Mesendoderm (in vitro differentiated cells): ENCODE data around the gene DLG1.

Source experiments
- DNase-seq: peaks from one replicate; pipeline ENCODE4 v3.0.0; 2013
- H2AK5ac ChIP-seq: 2 replicates; pipeline ENCODE4 v1.6.1; 2013; ENCODE audit warnings: low read length, inconsistent platforms
- H2BK120ac ChIP-seq: 2 replicates; pipeline ENCODE4 v1.6.1; 2013; ENCODE audit warnings: low read depth, mild to moderate bottlenecking, low read length, moderate library complexity, mixed read lengths
- H2BK15ac ChIP-seq: replicated peaks from 2 replicates; pipeline ENCODE4 v1.6.1; 2013; ENCODE audit warnings: low read depth, mild to moderate bottlenecking, moderate library complexity
- H2BK5ac ChIP-seq: 2 replicates; pipeline ENCODE4 v1.6.1; 2013; ENCODE audit warnings: low read length, inconsistent platforms
- H3K18ac ChIP-seq: 2 replicates; pipeline ENCODE4 v1.6.1; 2013; ENCODE audit warnings: mild to moderate bottlenecking, low read length, mixed read lengths
- H3K23ac ChIP-seq: one replicate; pipeline ENCODE4 v1.6.1; 2013; ENCODE audit warnings: low read length
- H3K27ac ChIP-seq: 2 replicates; pipeline ENCODE4 v1.5.1; 2013; ENCODE audit warnings: low read depth, mild to moderate bottlenecking, inconsistent platforms, low read length, moderate library complexity
- H3K27me3 ChIP-seq: 2 replicates; pipeline ENCODE4 v1.6.1; 2013; ENCODE audit warnings: low read length, control low read depth, mild to moderate bottlenecking, inconsistent platforms; ENCODE audit not compliant: insufficient read depth, poor library complexity
- H3K36me3 ChIP-seq: 2 replicates; pipeline ENCODE4 v1.6.1; 2013; ENCODE audit warnings: low read length, inconsistent platforms; ENCODE audit not compliant: control insufficient read depth, insufficient read depth
- H3K4ac ChIP-seq: one replicate; pipeline ENCODE4 v1.6.1; 2013; ENCODE audit warnings: low read depth, mild to moderate bottlenecking, low read length, moderate library complexity
- H3K4me1 ChIP-seq: 2 replicates; pipeline ENCODE4 v1.6.1; 2013; ENCODE audit warnings: low read depth, low read length, inconsistent platforms; ENCODE audit not compliant: control insufficient read depth
- H3K4me2 ChIP-seq: 2 replicates; pipeline ENCODE4 v1.6.1; 2013; ENCODE audit warnings: low read length
- H3K4me3 ChIP-seq: 2 replicates; pipeline ENCODE4 v1.5.1; 2013; ENCODE audit warnings: mild to moderate bottlenecking, low read length
- H3K56ac ChIP-seq: one replicate; pipeline ENCODE4 v1.6.1; 2013; ENCODE audit warnings: low read length
- H3K79me1 ChIP-seq: 2 replicates; pipeline ENCODE4 v1.6.1; 2013; ENCODE audit warnings: low read length, inconsistent platforms
- H3K79me2 ChIP-seq: 2 replicates; pipeline ENCODE4 v1.6.1; 2013; ENCODE audit warnings: mild to moderate bottlenecking, low read length; ENCODE audit not compliant: control insufficient read depth, insufficient read depth
- H3K9ac ChIP-seq: 2 replicates; pipeline ENCODE4 v1.6.1; 2013; ENCODE audit warnings: low read length, inconsistent platforms
- H4K5ac ChIP-seq: one replicate; pipeline ENCODE4 v1.6.1; 2013; ENCODE audit warnings: low read length
- H4K8ac ChIP-seq: one replicate; pipeline ENCODE4 v1.6.1; 2013; ENCODE audit warnings: low read depth, mild to moderate bottlenecking, control low read depth, low read length, moderate library complexity
- WGBS: extraction: QIAGEN DNeasy Blood & Tissue Kit; methylation state at CpG from one replicate; pipeline ENCODE4 v1.1.7; 2013; ENCODE audit warnings: low lambda C conversion rate, missing lambda C conversion rate; ENCODE audit not compliant: insufficient coverage; ENCODE audit errors: extremely low coverage; 5-methylcytosine and 5-hydroxymethylcytosine counted together

DLG1 gene

GRCh38 chr3:197149528-197149927, 148.9 kb downstream of the DLG1 start:
- H4K8ac ChIP-seq = no peak overlapping the region
- no peak overlapping the region for H2BK120ac ChIP-seq
- H2BK5ac ChIP-seq = no peak overlapping the region
- no peak overlapping the region for H2BK15ac ChIP-seq
- H3K23ac ChIP-seq = no peak overlapping the region
- DNase-seq = no peak
- H2AK5ac ChIP-seq = no peak overlapping the region
- H3K4me1 ChIP-seq = no peaks in the 10 kb centered on the region
- peaks cover 5% of the 10 kb centered on the region for H3K79me1 ChIP-seq
- no peak overlapping the region for H3K9ac ChIP-seq
- no peaks in the 10 kb centered on the region for H3K79me2 ChIP-seq
- H3K4me2 ChIP-seq = no peak overlapping the region
- H4K5ac ChIP-seq = no peak overlapping the region
- no peaks in the 10 kb centered on the region for H3K27me3 ChIP-seq
- H3K4ac ChIP-seq = no peak overlapping the region
- H3K36me3 ChIP-seq = no peaks in the 10 kb centered on the region
- no peak overlapping the region for H3K27ac ChIP-seq
- no peak overlapping the region for H3K18ac ChIP-seq
- WGBS = no CpG with 5 or more reads among the region's 3 CpGs
- no peak overlapping the region for H3K4me3 ChIP-seq
- no peak overlapping the region for H3K56ac ChIP-seq

GRCh38 chr3:197144188-197144587, 154.2 kb downstream of the DLG1 start:
- Histone ChIP-seq H2BK5ac (no peak overlapping the region), H3K4ac (no peak overlapping the region), H3K79me1 (no peaks in the 10 kb centered on the region), H3K4me3 (no peak overlapping the region), H3K9ac (no peak overlapping the region), H2BK120ac (no peak overlapping the region), H4K5ac (no peak overlapping the region), H3K23ac (no peak overlapping the region), H3K56ac (no peak overlapping the region), H3K27ac (no peak overlapping the region), H3K27me3 (no peaks in the 10 kb centered on the region), H2BK15ac (no peak overlapping the region), H3K79me2 (no peaks in the 10 kb centered on the region), H3K4me2 (no peak overlapping the region), H3K18ac (no peak overlapping the region), H2AK5ac (no peak overlapping the region), H3K4me1 (no peaks in the 10 kb centered on the region), H4K8ac (no peak overlapping the region), H3K36me3 (no peaks in the 10 kb centered on the region)
- WGBS = no CpG with 5 or more reads among the region's 1 CpG
- no peak for DNase-seq

GRCh38 chr3:197139586-197139985, 158.8 kb downstream of the DLG1 start:
- no peaks in the 10 kb centered on the region for H3K36me3 ChIP-seq
- H3K23ac ChIP-seq = no peak overlapping the region
- H3K18ac ChIP-seq = no peak overlapping the region
- no peak for DNase-seq
- no peaks in the 10 kb centered on the region for H3K79me1 ChIP-seq
- H3K56ac ChIP-seq = no peak overlapping the region
- no peak overlapping the region for H3K27ac ChIP-seq
- H2BK15ac ChIP-seq = no peak overlapping the region
- H3K27me3 ChIP-seq = no peaks in the 10 kb centered on the region
- H3K4me2 ChIP-seq = no peak overlapping the region
- no peaks in the 10 kb centered on the region for H3K79me2 ChIP-seq
- H3K4me3 ChIP-seq = no peak overlapping the region
- H3K4me1 ChIP-seq = no peaks in the 10 kb centered on the region
- H2BK120ac ChIP-seq = no peak overlapping the region
- no peak overlapping the region for H4K8ac ChIP-seq
- no peak overlapping the region for H2BK5ac ChIP-seq
- H3K4ac ChIP-seq = no peak overlapping the region
- no CpG with 5 or more reads among the region's 1 CpG for WGBS
- H2AK5ac ChIP-seq = no peak overlapping the region
- H3K9ac ChIP-seq = no peak overlapping the region
- H4K5ac ChIP-seq = no peak overlapping the region

- no CpG with 5 or more reads among the region's 5 CpGs for WGBS
- Histone ChIP-seq H4K8ac (no peak overlapping the region), H2BK15ac (no peak overlapping the region), H3K79me2 (no peaks in the 10 kb centered on the region), H2BK120ac (no peak overlapping the region), H4K5ac (no peak overlapping the region), H3K4me1 (peaks cover 2% of the 10 kb centered on the region), H3K27ac (no peak overlapping the region), H2BK5ac (no peak overlapping the region), H3K56ac (no peak overlapping the region), H3K18ac (no peak overlapping the region), H3K23ac (no peak overlapping the region), H3K4ac (no peak overlapping the region), H3K27me3 (no peaks in the 10 kb centered on the region), H3K4me2 (no peak overlapping the region), H2AK5ac (no peak overlapping the region), H3K79me1 (no peaks in the 10 kb centered on the region), H3K9ac (no peak overlapping the region), H3K36me3 (no peaks in the 10 kb centered on the region), H3K4me3 (no peak overlapping the region)
- no peak for DNase-seq
These were observed 160.7 kb downstream of the DLG1 start for GRCh38 chr3:197137751-197138150.

GRCh38 chr3:197136744-197137143, 161.7 kb downstream of the DLG1 start:
- Histone ChIP-seq H2BK15ac (no peak overlapping the region), H2BK5ac (no peak overlapping the region), H3K79me2 (no peaks in the 10 kb centered on the region), H3K4me2 (no peak overlapping the region), H3K56ac (no peak overlapping the region), H2BK120ac (no peak overlapping the region), H3K4me1 (peaks cover 2% of the 10 kb centered on the region), H3K27me3 (no peaks in the 10 kb centered on the region), H3K79me1 (no peaks in the 10 kb centered on the region), H3K23ac (no peak overlapping the region), H4K8ac (no peak overlapping the region), H4K5ac (no peak overlapping the region), H3K4ac (no peak overlapping the region), H3K4me3 (no peak overlapping the region), H2AK5ac (no peak overlapping the region), H3K18ac (no peak overlapping the region), H3K9ac (no peak overlapping the region), H3K36me3 (no peaks in the 10 kb centered on the region), H3K27ac (no peak overlapping the region)
- no peak for DNase-seq
- no CpG with 5 or more reads among the region's 3 CpGs for WGBS

- no peak overlapping the region for H3K4me2 ChIP-seq
- no peaks in the 10 kb centered on the region for H3K79me2 ChIP-seq
- H2BK5ac ChIP-seq = no peak overlapping the region
- no peak overlapping the region for H2BK120ac ChIP-seq
- H3K4ac ChIP-seq = no peak overlapping the region
- H3K27ac ChIP-seq = no peak overlapping the region
- DNase-seq = no peak
- no peak overlapping the region for H3K9ac ChIP-seq
- no peak overlapping the region for H2BK15ac ChIP-seq
- H3K36me3 ChIP-seq = no peaks in the 10 kb centered on the region
- H3K23ac ChIP-seq = no peak overlapping the region
- no CpG with 5 or more reads among the region's 5 CpGs for WGBS
- no peak overlapping the region for H3K18ac ChIP-seq
- H3K79me1 ChIP-seq = no peaks in the 10 kb centered on the region
- no peaks in the 10 kb centered on the region for H3K27me3 ChIP-seq
- H3K4me1 ChIP-seq = peaks cover 2% of the 10 kb centered on the region
- no peak overlapping the region for H4K8ac ChIP-seq
- no peak overlapping the region for H4K5ac ChIP-seq
- no peak overlapping the region for H2AK5ac ChIP-seq
- no peak overlapping the region for H3K4me3 ChIP-seq
- no peak overlapping the region for H3K56ac ChIP-seq
These were observed 163.2 kb downstream of the DLG1 start for GRCh38 chr3:197135212-197135611.
